ENCODE data around the gene LMOD1. TPM values are rescaled to one million over a fixed set of nuclear protein-coding genes. Genes with fewer than 3 reads are reported as not detected.
"Not testable (repeated sequence)": the region's sequence is repeated elsewhere in the genome, so short reads cannot be mapped to it uniquely, and the experiment has no call there.

Gene LMOD1
- total RNA-seq, 1 donor from 2014 or later = not detected

DNA sequence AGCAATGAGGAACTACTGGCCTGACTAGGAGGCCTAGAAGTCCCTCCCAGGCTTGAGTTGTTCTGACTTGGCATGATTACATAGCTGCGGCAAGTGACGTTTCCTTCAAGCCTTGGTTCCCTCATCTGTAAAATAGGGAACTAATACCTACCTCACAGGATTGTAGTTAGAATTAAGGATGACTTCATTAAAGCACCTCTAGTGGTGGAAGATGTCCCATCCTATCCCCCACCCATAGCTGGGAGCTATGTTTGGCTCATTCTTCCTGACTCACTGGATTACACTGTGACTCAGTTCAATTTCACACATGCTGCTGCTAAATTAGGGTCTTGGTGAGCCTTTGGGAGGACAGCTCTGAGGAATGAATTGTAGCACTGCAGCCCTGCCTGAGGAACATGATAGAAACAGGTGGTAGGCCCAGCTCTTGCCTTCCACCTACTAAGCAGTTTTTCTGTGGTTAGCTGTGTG, 63.6 kb downstream of the LMOD1 start:
- Mint-ChIP-seq H3K4me3 (no peak overlapping the region), H3K4me1 (ENCODE audit: low read depth) (no peaks in the 10 kb centered on the region), H3K27me3 (ENCODE audit: insufficient read depth) (peaks cover 11% of the 10 kb centered on the region), H3K27ac (no peak overlapping the region), H3K9me3 (no peaks in the 10 kb centered on the region), H3K36me3 (ENCODE audit: low read depth) (peaks cover 15% of the 10 kb centered on the region)
- DNase-seq (ENCODE audit: low spot score) = no peak
- intact Hi-C loops (cut with micrococcal nuclease) = no loop called here

GRCh38 chr1:201881617-201882016, 64.7 kb downstream of the LMOD1 start:
- Mint-ChIP-seq H3K36me3 (ENCODE audit: low read depth) (peaks cover 19% of the 10 kb centered on the region), H3K9me3 (no peaks in the 10 kb centered on the region), H3K4me1 (ENCODE audit: low read depth) (no peaks in the 10 kb centered on the region), H3K27me3 (ENCODE audit: insufficient read depth) (peaks cover 4% of the 10 kb centered on the region), H3K27ac (no peak overlapping the region), H3K4me3 (no peak overlapping the region)
- DNase-seq (ENCODE audit: low spot score) = no peak
- intact Hi-C loops (cut with micrococcal nuclease) = no loop called here

GRCh38 chr1:201880928-201881571, 65.3 kb downstream of the LMOD1 start:
- H3K27ac Mint-ChIP-seq = no peak overlapping the region
- H3K4me1 Mint-ChIP-seq (ENCODE audit: low read depth) = no peaks in the 10 kb centered on the region
- intact Hi-C loops (cut with micrococcal nuclease) = no loop called here
- peaks cover 2% of the 10 kb centered on the region for H3K27me3 Mint-ChIP-seq (ENCODE audit: insufficient read depth)
- no peak overlapping the region for H3K4me3 Mint-ChIP-seq
- no peaks in the 10 kb centered on the region for H3K9me3 Mint-ChIP-seq
- H3K36me3 Mint-ChIP-seq (ENCODE audit: low read depth) = peaks cover 23% of the 10 kb centered on the region
- DNase-seq (ENCODE audit: low spot score) = no peak

GRCh38 chr1:201877877-201878401, 68.4 kb downstream of the LMOD1 start:
- Mint-ChIP-seq H3K27ac (no peak overlapping the region), H3K4me3 (no peak overlapping the region), H3K4me1 (ENCODE audit: low read depth) (no peaks in the 10 kb centered on the region), H3K27me3 (ENCODE audit: insufficient read depth) (no peaks in the 10 kb centered on the region), H3K36me3 (ENCODE audit: low read depth) (peaks cover 40% of the 10 kb centered on the region), H3K9me3 (no peaks in the 10 kb centered on the region)
- no peak for DNase-seq (ENCODE audit: low spot score)
- intact Hi-C loops (cut with micrococcal nuclease) = loop anchor here (1.0 kb wide), 1 partner anchor 94 kb away; no protein-coding TSS in a partner anchor

- Mint-ChIP-seq H3K4me1 (ENCODE audit: low read depth) (no peaks in the 10 kb centered on the region), H3K27me3 (ENCODE audit: insufficient read depth) (no peaks in the 10 kb centered on the region), H3K36me3 (ENCODE audit: low read depth) (peaks cover 52% of the 10 kb centered on the region), H3K4me3 (no peak overlapping the region), H3K27ac (no peak overlapping the region), H3K9me3 (no peaks in the 10 kb centered on the region)
- intact Hi-C loops (cut with micrococcal nuclease) = no loop called here
- DNase-seq (ENCODE audit: low spot score) = no peak
These were observed 70.1 kb downstream of the LMOD1 start for GRCh38 chr1:201876148-201876818.

- intact Hi-C loops (cut with micrococcal nuclease) = no loop called here
- no peak for DNase-seq (ENCODE audit: low spot score)
- Mint-ChIP-seq H3K9me3 (no peaks in the 10 kb centered on the region), H3K4me3 (no peak overlapping the region), H3K4me1 (ENCODE audit: low read depth) (no peaks in the 10 kb centered on the region), H3K36me3 (ENCODE audit: low read depth) (peaks cover 66% of the 10 kb centered on the region), H3K27me3 (ENCODE audit: insufficient read depth) (no peaks in the 10 kb centered on the region), H3K27ac (no peak overlapping the region)
These were observed 71.7 kb downstream of the LMOD1 start for GRCh38 chr1:201874672-201875071.

DNA sequence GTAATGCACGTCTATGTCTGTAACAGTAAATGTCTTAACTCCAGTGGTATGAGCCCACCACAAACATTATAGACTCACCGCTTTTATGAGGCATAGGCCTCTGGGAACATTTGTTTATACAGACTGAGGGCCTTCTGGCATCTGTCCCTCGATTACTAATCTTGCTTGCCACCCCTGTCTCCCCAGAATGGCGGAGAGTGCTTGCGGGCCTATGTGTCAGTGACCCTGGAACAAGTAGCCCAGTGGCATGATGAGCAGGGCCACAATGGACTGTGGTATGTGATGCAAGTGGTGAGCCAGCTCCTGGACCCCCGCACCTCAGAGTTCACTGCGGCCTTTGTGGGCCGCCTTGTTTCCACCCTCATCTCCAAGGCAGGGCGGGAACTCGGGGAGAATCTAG, 76.0 kb downstream of the LMOD1 start:
- peaks cover 64% of the 10 kb centered on the region for H3K36me3 Mint-ChIP-seq (ENCODE audit: low read depth)
- no peak for DNase-seq (ENCODE audit: low spot score)
- H3K4me1 Mint-ChIP-seq (ENCODE audit: low read depth) = peaks cover 9% of the 10 kb centered on the region
- H3K27ac Mint-ChIP-seq = no peak overlapping the region
- no peak overlapping the region for H3K4me3 Mint-ChIP-seq
- no peaks in the 10 kb centered on the region for H3K27me3 Mint-ChIP-seq (ENCODE audit: insufficient read depth)
- intact Hi-C loops (cut with micrococcal nuclease) = no loop called here
- no peaks in the 10 kb centered on the region for H3K9me3 Mint-ChIP-seq

DNA sequence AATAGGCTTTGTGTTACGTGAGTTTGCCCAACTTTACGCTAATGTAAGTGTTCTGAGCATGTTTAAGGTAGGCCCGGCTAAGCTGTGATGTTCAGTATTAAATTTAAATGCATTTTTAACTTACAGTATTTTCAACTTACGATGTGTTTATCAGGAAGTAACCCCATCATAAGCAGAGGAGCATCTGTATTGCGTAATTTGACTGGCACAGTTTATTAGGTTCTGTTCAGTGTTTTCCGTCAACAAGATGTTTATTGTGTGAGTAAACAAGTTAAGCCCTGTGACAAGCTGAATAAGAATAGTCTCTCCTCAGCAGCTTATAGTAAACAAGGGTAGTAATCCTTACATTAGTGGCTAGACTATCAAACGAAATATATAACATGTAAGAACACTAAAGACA, 84.9 kb downstream of the LMOD1 start:
- intact Hi-C loops (cut with micrococcal nuclease) = no loop called here
- Mint-ChIP-seq H3K4me3 (no peak overlapping the region), H3K27ac (no peak overlapping the region), H3K27me3 (ENCODE audit: insufficient read depth) (no peaks in the 10 kb centered on the region), H3K4me1 (ENCODE audit: low read depth) (peaks cover 9% of the 10 kb centered on the region), H3K9me3 (no peaks in the 10 kb centered on the region), H3K36me3 (ENCODE audit: low read depth) (peaks cover 43% of the 10 kb centered on the region)
- DNase-seq (ENCODE audit: low spot score) = no peak

DNA sequence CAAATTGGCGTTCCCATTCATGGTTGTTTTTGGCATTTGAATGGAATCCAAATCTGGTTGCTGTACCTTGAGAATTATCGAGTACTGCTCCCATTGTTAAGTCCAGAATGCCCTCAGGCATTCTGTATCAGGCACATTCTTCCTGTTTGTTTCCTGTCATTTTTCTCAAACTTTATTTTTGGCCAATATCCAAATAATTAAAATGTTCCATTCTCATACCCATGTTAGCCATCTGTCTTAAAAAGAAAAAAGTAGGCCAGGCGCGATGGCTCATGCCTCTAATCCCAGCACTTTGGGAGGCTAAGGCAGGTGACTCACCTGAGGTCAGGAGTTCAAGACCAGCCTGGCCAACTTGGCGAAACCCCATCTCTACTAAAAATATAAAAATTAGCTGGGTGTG, 86.9 kb downstream of the LMOD1 start:
- no peak for DNase-seq (ENCODE audit: low spot score)
- H3K4me3 Mint-ChIP-seq = no peak overlapping the region
- peaks cover 52% of the 10 kb centered on the region for H3K36me3 Mint-ChIP-seq (ENCODE audit: low read depth)
- H3K4me1 Mint-ChIP-seq (ENCODE audit: low read depth) = no peaks in the 10 kb centered on the region
- no peaks in the 10 kb centered on the region for H3K27me3 Mint-ChIP-seq (ENCODE audit: insufficient read depth)
- no peaks in the 10 kb centered on the region for H3K9me3 Mint-ChIP-seq
- no peak overlapping the region for H3K27ac Mint-ChIP-seq
- intact Hi-C loops (cut with micrococcal nuclease) = no loop called here

GRCh38 chr1:201856722-201857121, 89.6 kb downstream of the LMOD1 start:
- intact Hi-C loops (cut with micrococcal nuclease); H3K4me3 Mint-ChIP-seq; H3K27ac Mint-ChIP-seq; H3K27me3 Mint-ChIP-seq (ENCODE audit: insufficient read depth); H3K9me3 Mint-ChIP-seq; DNase-seq (ENCODE audit: low spot score); H3K4me1 Mint-ChIP-seq (ENCODE audit: low read depth): not testable (repeated sequence)
- H3K36me3 Mint-ChIP-seq (ENCODE audit: low read depth) = peaks cover 57% of the 10 kb centered on the region

DNA sequence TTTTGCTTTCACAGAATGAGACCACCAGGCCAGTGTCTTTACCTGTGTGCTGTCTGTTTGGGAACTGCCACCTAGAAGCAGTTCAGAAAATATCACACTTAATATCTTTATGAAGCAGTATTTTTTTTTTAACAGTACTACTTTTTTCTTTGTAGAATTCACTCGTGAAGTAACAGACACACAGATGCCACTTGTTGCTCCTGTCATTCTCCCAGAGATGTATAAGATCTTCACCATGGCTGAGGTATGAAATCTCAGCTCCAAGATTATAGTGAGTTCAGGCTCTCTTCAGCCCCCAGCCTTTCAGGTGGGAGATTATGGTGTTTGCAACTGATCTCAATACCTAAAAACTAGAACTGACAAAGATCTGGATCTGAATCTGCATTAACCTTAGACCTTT, 94.4 kb downstream of the LMOD1 start:
- Mint-ChIP-seq H3K4me1 (ENCODE audit: low read depth) (peaks cover 5% of the 10 kb centered on the region), H3K27me3 (ENCODE audit: insufficient read depth) (no peaks in the 10 kb centered on the region), H3K36me3 (ENCODE audit: low read depth) (peaks cover 49% of the 10 kb centered on the region), H3K4me3 (no peak overlapping the region), H3K9me3 (no peaks in the 10 kb centered on the region), H3K27ac (no peak overlapping the region)
- DNase-seq (ENCODE audit: low spot score) = no peak
- intact Hi-C loops (cut with micrococcal nuclease) = no loop called here

DNA sequence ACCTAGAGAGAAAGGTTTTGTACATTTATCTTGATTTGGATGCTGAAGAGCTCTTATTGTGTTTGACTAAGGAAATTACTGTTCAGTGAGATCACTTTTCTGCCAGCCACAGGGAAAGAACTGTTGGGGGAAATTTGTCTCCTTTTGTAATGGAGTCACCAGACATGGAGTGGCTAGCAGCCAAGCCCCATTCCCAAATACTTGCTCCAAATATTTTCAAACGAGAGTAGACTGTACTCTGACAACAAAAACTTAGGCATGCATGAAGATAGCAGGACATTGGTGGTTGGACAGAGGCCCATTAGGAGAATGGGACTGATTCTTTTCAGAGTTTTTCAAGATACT, 96.3 kb downstream of the LMOD1 start:
- Mint-ChIP-seq H3K4me3 (no peak overlapping the region), H3K27ac (no peak overlapping the region), H3K9me3 (no peaks in the 10 kb centered on the region), H3K27me3 (ENCODE audit: insufficient read depth) (no peaks in the 10 kb centered on the region), H3K4me1 (ENCODE audit: low read depth) (peaks cover 13% of the 10 kb centered on the region), H3K36me3 (ENCODE audit: low read depth) (peaks cover 37% of the 10 kb centered on the region)
- DNase-seq (ENCODE audit: low spot score) = no peak
- intact Hi-C loops (cut with micrococcal nuclease) = no loop called here

DNA sequence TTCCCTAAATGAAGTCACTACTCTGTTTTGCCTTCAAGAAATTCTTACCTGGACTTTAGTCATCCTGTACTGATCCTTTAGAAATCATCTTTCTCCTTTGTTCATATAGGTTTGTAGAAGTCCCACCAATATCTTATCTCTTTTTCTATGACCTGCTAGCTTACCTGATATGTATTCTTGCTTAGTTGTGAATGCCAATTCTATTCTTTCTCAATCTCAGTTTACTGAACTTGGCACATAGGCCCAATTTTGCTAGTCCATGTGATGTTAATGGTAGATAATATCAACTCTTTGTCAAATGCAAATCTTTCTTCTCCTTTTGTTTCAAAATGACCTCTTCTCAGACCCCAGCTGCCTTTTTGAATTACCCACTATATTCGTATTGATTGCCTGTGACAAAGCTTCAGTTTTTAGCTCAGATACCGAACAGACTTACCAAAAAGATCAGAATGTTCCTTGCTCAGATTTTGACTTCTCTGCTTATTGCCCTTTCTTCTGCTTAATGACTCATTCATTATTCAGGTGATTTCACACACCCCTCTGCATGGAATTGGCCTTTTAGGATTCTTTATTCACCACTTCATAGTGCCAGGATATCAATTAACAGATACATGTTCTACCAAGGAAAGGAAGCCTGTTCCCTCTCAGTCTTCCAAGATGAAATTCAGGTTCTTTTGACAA, 96.8 kb downstream of the LMOD1 start:
- Mint-ChIP-seq H3K4me1 (ENCODE audit: low read depth) (peaks cover 13% of the 10 kb centered on the region), H3K27ac (no peak overlapping the region), H3K27me3 (ENCODE audit: insufficient read depth) (no peaks in the 10 kb centered on the region), H3K4me3 (no peak overlapping the region), H3K9me3 (no peaks in the 10 kb centered on the region), H3K36me3 (ENCODE audit: low read depth) (peaks cover 32% of the 10 kb centered on the region)
- no peak for DNase-seq (ENCODE audit: low spot score)
- intact Hi-C loops (cut with micrococcal nuclease) = no loop called here
